Gastroesophageal sphincter (tissue), 3 donors: ENCODE results near the gene UBE2E2.

Experiments
- EP300 ChIP-seq: sonication (generic); formaldehyde crosslinking; IDR thresholded peaks from one replicate; pipeline ENCODE4 v1.6.1; 2017; ENCODE audit warnings: antibody characterized with exemption, mild to moderate bottlenecking
- POLR2AphosphoS5 ChIP-seq: sonication (generic); formaldehyde crosslinking; IDR thresholded peaks from one replicate; pipeline ENCODE4 v1.6.1; 2017; ENCODE audit warnings: antibody characterized with exemption
- TF ChIP-seq, protein P1 (sequence below), 4 experiments: fragments of 200-600 bp in 2 of 4; fragments of 450-650 bp in 2 of 4; sonication (generic) in 1 of 4; IDR thresholded peaks; one replicate each; pipeline ENCODE4 v1.5.1; 2017 to 2019; ENCODE audit warnings: antibody characterized with exemption in 4 of 4, mild to moderate bottlenecking in 2 of 4, moderate library complexity in 2 of 4

DNA sequence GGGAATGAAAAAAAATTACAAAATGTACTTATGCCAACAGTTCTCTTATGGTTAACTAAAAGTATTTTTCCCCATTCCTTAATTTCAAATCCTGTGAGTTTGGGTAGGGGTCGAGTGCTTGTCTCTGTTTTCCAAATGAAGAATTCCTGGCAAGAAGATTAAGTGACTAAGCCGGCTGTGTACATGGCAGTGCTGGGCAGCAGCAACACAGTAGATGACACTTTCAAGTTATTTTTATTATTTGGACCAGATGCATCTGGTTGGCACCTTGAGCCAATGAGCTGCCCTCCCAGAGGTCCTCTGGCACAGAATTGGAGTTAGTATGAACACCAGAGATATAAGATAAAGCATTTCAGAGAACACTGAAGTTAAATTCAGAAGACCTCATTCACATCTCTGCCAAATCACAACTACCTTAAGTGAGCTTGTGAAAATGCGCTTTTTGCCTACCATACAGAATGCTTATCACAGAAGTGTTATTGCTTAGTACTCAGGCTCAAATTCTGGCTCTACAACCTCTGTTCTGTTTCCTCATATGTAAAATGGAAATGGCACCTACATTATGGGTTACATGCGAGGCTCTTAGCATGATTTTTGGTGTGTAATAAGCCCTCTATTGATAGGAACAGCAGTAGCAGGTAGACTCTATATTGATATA, 256.9 kb downstream of the UBE2E2 start:
- TF ChIP-seq POLR2AphosphoS5 = no peak
- TF ChIP-seq, protein P1, sequence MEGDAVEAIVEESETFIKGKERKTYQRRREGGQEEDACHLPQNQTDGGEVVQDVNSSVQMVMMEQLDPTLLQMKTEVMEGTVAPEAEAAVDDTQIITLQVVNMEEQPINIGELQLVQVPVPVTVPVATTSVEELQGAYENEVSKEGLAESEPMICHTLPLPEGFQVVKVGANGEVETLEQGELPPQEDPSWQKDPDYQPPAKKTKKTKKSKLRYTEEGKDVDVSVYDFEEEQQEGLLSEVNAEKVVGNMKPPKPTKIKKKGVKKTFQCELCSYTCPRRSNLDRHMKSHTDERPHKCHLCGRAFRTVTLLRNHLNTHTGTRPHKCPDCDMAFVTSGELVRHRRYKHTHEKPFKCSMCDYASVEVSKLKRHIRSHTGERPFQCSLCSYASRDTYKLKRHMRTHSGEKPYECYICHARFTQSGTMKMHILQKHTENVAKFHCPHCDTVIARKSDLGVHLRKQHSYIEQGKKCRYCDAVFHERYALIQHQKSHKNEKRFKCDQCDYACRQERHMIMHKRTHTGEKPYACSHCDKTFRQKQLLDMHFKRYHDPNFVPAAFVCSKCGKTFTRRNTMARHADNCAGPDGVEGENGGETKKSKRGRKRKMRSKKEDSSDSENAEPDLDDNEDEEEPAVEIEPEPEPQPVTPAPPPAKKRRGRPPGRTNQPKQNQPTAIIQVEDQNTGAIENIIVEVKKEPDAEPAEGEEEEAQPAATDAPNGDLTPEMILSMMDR (IDR thresholded peaks at IDR 0.05) = no peak
- TF ChIP-seq EP300 = no peak
